ENCODE measurements around the gene CDH23.

The CDH23 gene

GRCh38 chr10:71641986-71642385, 245.3 kb downstream of the CDH23 start:
- no peak for DNase-seq (ENCODE audit: low spot score)
- ChIA-PET CTCF (interaction anchor here (0.7 kb wide), 2 partner anchors 72 to 1254 kb away, joined by 5 to 6 read pairs; no protein-coding TSS in a partner anchor), POLR2A (ENCODE audit: low non-redundant PET) (no interaction called here)
- H3K27ac ChIP-seq = no peak overlapping the region
- no peak for TF ChIP-seq CTCF (conservative IDR thresholded peaks at IDR 0.05; ENCODE audit: low read depth)

GRCh38 chr10:71643904-71644303, 247.2 kb downstream of the CDH23 start:
- H3K27ac ChIP-seq = no peak overlapping the region

GRCh38 chr10:71644307-71645180, 247.8 kb downstream of the CDH23 start:
- H3K27ac ChIP-seq = no peak overlapping the region
- no peak for TF ChIP-seq CTCF (conservative IDR thresholded peaks at IDR 0.05; ENCODE audit: low read depth)
- no peak for DNase-seq (ENCODE audit: low spot score)
- CTCF ChIA-PET = no interaction called here
- POLR2A ChIA-PET (ENCODE audit: low non-redundant PET) = no interaction called here

More at GRCh38 chr10:71643904-71644303, 247.2 kb downstream of the CDH23 start:
- DNase-seq (ENCODE audit: low spot score) = no peak
- ChIA-PET POLR2A (ENCODE audit: low non-redundant PET) (no interaction called here), CTCF (no interaction called here)
- TF ChIP-seq CTCF (conservative IDR thresholded peaks at IDR 0.05; ENCODE audit: low read depth) = no peak

GRCh38 chr10:71645185-71645584, 248.5 kb downstream of the CDH23 start:
- ChIA-PET POLR2A (ENCODE audit: low non-redundant PET) (no interaction called here), CTCF (no interaction called here)
- no peak for DNase-seq (ENCODE audit: low spot score)
- no peak overlapping the region for H3K27ac ChIP-seq
- no peak for TF ChIP-seq CTCF (conservative IDR thresholded peaks at IDR 0.05; ENCODE audit: low read depth)

GRCh38 chr10:71646037-71646436, 249.3 kb downstream of the CDH23 start:
- ChIA-PET CTCF (interaction anchor here (0.6 to 0.9 kb wide), 4 partner anchors 16 to 329 kb away, joined by 3 to 6 read pairs (median 4); no protein-coding TSS in a partner anchor), POLR2A (ENCODE audit: low non-redundant PET) (no interaction called here)
- no peak for DNase-seq (ENCODE audit: low spot score)
- TF ChIP-seq CTCF (conservative IDR thresholded peaks at IDR 0.05; ENCODE audit: low read depth) = no peak
- H3K27ac ChIP-seq = no peak overlapping the region

GRCh38 chr10:71646592-71647292, 250.0 kb downstream of the CDH23 start:
- H3K27ac ChIP-seq = no peak overlapping the region
- DNase-seq (ENCODE audit: low spot score) = no peak
- ChIA-PET POLR2A (ENCODE audit: low non-redundant PET) (no interaction called here), CTCF (interaction anchor here (0.6 to 0.9 kb wide), 3 partner anchors 16 to 105 kb away, joined by 3 to 6 read pairs (median 5); no protein-coding TSS in a partner anchor)
- no peak for TF ChIP-seq CTCF (conservative IDR thresholded peaks at IDR 0.05; ENCODE audit: low read depth)

Data from RWPE1 (cell line).